ENCODE data around the gene LIMK1. TPM values are rescaled to one million over a fixed set of nuclear protein-coding genes. Genes with fewer than 3 reads are reported as not detected.

LIMK1 gene
- total and polyA plus RNA-seq, 12 donors = 5.0 to 17.3 (median 9.6) TPM

GRCh38 chr7:74138334-74138867 is 54.8 kb downstream of the LIMK1 start:
- TF ChIP-seq CTCF (IDR thresholded peaks at IDR 0.05) = no peak
- no peak for DNase-seq
- Histone ChIP-seq H3K36me3 (no peaks in the 10 kb centered on the region), H3K27ac (no peak overlapping the region), H3K4me3 (no peak overlapping the region), H3K9me3 (no peaks in the 10 kb centered on the region), H3K27me3 (peaks cover 0 to 4% (median 0%) of the 10 kb centered on the region in 7 donors), H3K4me1 (peaks cover 0 to 12% (median 0%) of the 10 kb centered on the region in 9 donors)
- ATAC-seq = no peak
- 88 to 92% methylated on average over 12 of the region's 12 CpGs for WGBS, 2 donors
- intact Hi-C loops (cut with DNase I) = no loop called here

- peak overlapping the region in 1 of 10 donors; percentile 2 for H3K27ac ChIP-seq
- H3K36me3 ChIP-seq = no peaks in the 10 kb centered on the region
- WGBS, 2 donors = 85 to 88% methylated on average over 16 of the region's 16 CpGs
- H3K9me3 ChIP-seq = no peaks in the 10 kb centered on the region
- ATAC-seq (peak in 4 of 8 donors; percentile 55 to 73 (median 66)), DNase-seq (no peak)
- peaks cover 0 to 8% (median 0%) of the 10 kb centered on the region in 9 donors for H3K4me1 ChIP-seq
- intact Hi-C loops (cut with DNase I) = no loop called here
- H3K27me3 ChIP-seq = peaks cover 0 to under 1% (median 0%) of the 10 kb centered on the region in 7 donors
- H3K4me3 ChIP-seq = no peak overlapping the region
- no peak for TF ChIP-seq CTCF (IDR thresholded peaks at IDR 0.05)
Observed at GRCh38 chr7:74138945-74139843, 55.6 kb downstream of the LIMK1 start.

GRCh38 chr7:74141705-74142104 is 58.1 kb downstream of the LIMK1 start:
- H3K4me3 ChIP-seq = no peak overlapping the region
- H3K4me1 ChIP-seq = peaks cover 0 to 3% (median 0%) of the 10 kb centered on the region in 9 donors
- no peaks in the 10 kb centered on the region for H3K27me3 ChIP-seq
- DNase-seq (no peak), ATAC-seq (no peak)
- intact Hi-C loops (cut with DNase I) = no loop called here
- no peak for TF ChIP-seq CTCF (IDR thresholded peaks at IDR 0.05)
- H3K9me3 ChIP-seq = peaks cover 0 to 7% (median 0%) of the 10 kb centered on the region in 11 donors
- WGBS, 2 donors = 45 to 67% methylated on average over 1 of the region's 1 CpG
- H3K27ac ChIP-seq = no peak overlapping the region
- H3K36me3 ChIP-seq = no peaks in the 10 kb centered on the region

- Histone ChIP-seq H3K4me3 (no peak overlapping the region), H3K4me1 (peaks cover 0 to 3% (median 0%) of the 10 kb centered on the region in 9 donors), H3K9me3 (peaks cover 0 to 7% (median 0%) of the 10 kb centered on the region in 11 donors), H3K36me3 (no peaks in the 10 kb centered on the region), H3K27me3 (no peaks in the 10 kb centered on the region), H3K27ac (no peak overlapping the region)
- WGBS, 2 donors = 81 to 83% methylated on average over 6 of the region's 6 CpGs
- intact Hi-C loops (cut with DNase I) = no loop called here
- no peak for TF ChIP-seq CTCF (IDR thresholded peaks at IDR 0.05)
- no peak for ATAC-seq
- DNase-seq = no peak
Observed at GRCh38 chr7:74143383-74143782, 59.8 kb downstream of the LIMK1 start.

Measured in heart right ventricle (tissue), 16 donors.